Stimulated activated memory B cell treated with anti-CD40 and anti-IgM and Interleukin-4, amounts not matched to agents 10 μg/mL and 1 μg/mL and 100 μg/mL, for 72 hours (primary cell): Measurements from ENCODE around the gene TLL2.

ENCODE experiments used
- ATAC-seq: fragments of 150-1000 bp; cut with Tn5 transposase; 2 replicates; pipeline ENCODE4 v1.10.0; 2021
- H3K27ac Mint-ChIP-seq: one replicate; pipeline ENCODE4 v1.8.0; 2022; ENCODE audit warnings: mild to moderate bottlenecking, mixed read lengths
- H3K27me3 Mint-ChIP-seq: one replicate; pipeline ENCODE4 v1.8.0; 2022; ENCODE audit warnings: mixed read lengths
- H3K36me3 Mint-ChIP-seq: one replicate; pipeline ENCODE4 v1.8.0; 2022; ENCODE audit warnings: mixed read lengths
- H3K4me1 Mint-ChIP-seq: one replicate; pipeline ENCODE4 v1.8.0; 2022; ENCODE audit warnings: mixed read lengths
- H3K4me3 Mint-ChIP-seq: one replicate; pipeline ENCODE4 v1.8.0; 2022; ENCODE audit warnings: mild to moderate bottlenecking, moderate library complexity, mixed read lengths
- H3K9me3 Mint-ChIP-seq: one replicate; pipeline ENCODE4 v1.8.0; 2022; ENCODE audit warnings: mixed read lengths

TLL2 gene

GRCh38 chr10:96334616-96335526, 178.9 kb downstream of the TLL2 start:
- Mint-ChIP-seq H3K36me3 (no peaks in the 10 kb centered on the region), H3K4me3 (no peak overlapping the region), H3K27me3 (peaks cover 19% of the 10 kb centered on the region), H3K4me1 (peaks cover 5% of the 10 kb centered on the region), H3K9me3 (no peaks in the 10 kb centered on the region), H3K27ac (no peak overlapping the region)
- ATAC-seq: no peak

GRCh38 chr10:96333101-96333500, 180.6 kb downstream of the TLL2 start:
- Mint-ChIP-seq H3K4me3 (no peak overlapping the region), H3K27ac (no peak overlapping the region), H3K4me1 (peaks cover 5% of the 10 kb centered on the region), H3K36me3 (no peaks in the 10 kb centered on the region), H3K9me3 (no peaks in the 10 kb centered on the region), H3K27me3 (peaks cover 31% of the 10 kb centered on the region)
- no peak for ATAC-seq

GRCh38 chr10:96327462-96327861, 186.3 kb downstream of the TLL2 start:
- Mint-ChIP-seq H3K4me3 (no peak overlapping the region), H3K4me1 (peaks cover 4% of the 10 kb centered on the region), H3K9me3 (no peaks in the 10 kb centered on the region), H3K27ac (no peak overlapping the region), H3K36me3 (no peaks in the 10 kb centered on the region), H3K27me3 (peaks cover 25% of the 10 kb centered on the region)
- no peak for ATAC-seq

- no peak overlapping the region for H3K4me3 Mint-ChIP-seq
- H3K9me3 Mint-ChIP-seq: no peaks in the 10 kb centered on the region
- no peak overlapping the region for H3K27ac Mint-ChIP-seq
- peak; percentile 75 for ATAC-seq
- peaks cover 12% of the 10 kb centered on the region for H3K27me3 Mint-ChIP-seq
- no peaks in the 10 kb centered on the region for H3K36me3 Mint-ChIP-seq
- peaks cover 4% of the 10 kb centered on the region for H3K4me1 Mint-ChIP-seq
Measured at GRCh38 chr10:96325719-96326373, 187.9 kb downstream of the TLL2 start.

- Mint-ChIP-seq H3K4me1 (peaks cover 4% of the 10 kb centered on the region), H3K36me3 (no peaks in the 10 kb centered on the region)
Measured at GRCh38 chr10:96324447-96324846, 189.3 kb downstream of the TLL2 start.

GRCh38 chr10:96322275-96322674, 191.5 kb downstream of the TLL2 start:
- Mint-ChIP-seq H3K27me3 (no peaks in the 10 kb centered on the region), H3K27ac (no peak overlapping the region), H3K36me3 (no peaks in the 10 kb centered on the region), H3K9me3 (no peaks in the 10 kb centered on the region), H3K4me1 (peaks cover 4% of the 10 kb centered on the region), H3K4me3 (no peak overlapping the region)
- ATAC-seq: no peak

More at GRCh38 chr10:96324447-96324846, 189.3 kb downstream of the TLL2 start:
- no peak for ATAC-seq
- H3K9me3 Mint-ChIP-seq: no peaks in the 10 kb centered on the region
- no peak overlapping the region for H3K27ac Mint-ChIP-seq
- no peak overlapping the region for H3K4me3 Mint-ChIP-seq
- H3K27me3 Mint-ChIP-seq: peaks cover 11% of the 10 kb centered on the region

- Mint-ChIP-seq H3K36me3 (no peaks in the 10 kb centered on the region), H3K9me3 (no peaks in the 10 kb centered on the region), H3K27ac (no peak overlapping the region), H3K4me3 (no peak overlapping the region), H3K27me3 (peaks cover 3% of the 10 kb centered on the region), H3K4me1 (peaks cover 4% of the 10 kb centered on the region)
- ATAC-seq: no peak
Measured at GRCh38 chr10:96321822-96322221, 191.9 kb downstream of the TLL2 start.

GRCh38 chr10:96319754-96320474, 193.8 kb downstream of the TLL2 start:
- Mint-ChIP-seq H3K4me1 (no peaks in the 10 kb centered on the region), H3K27me3 (peaks cover 22% of the 10 kb centered on the region), H3K27ac (no peak overlapping the region), H3K9me3 (no peaks in the 10 kb centered on the region), H3K36me3 (no peaks in the 10 kb centered on the region), H3K4me3 (no peak overlapping the region)
- no peak for ATAC-seq

- no peak for ATAC-seq
- Mint-ChIP-seq H3K36me3 (no peaks in the 10 kb centered on the region), H3K4me1 (no peaks in the 10 kb centered on the region), H3K4me3 (no peak overlapping the region), H3K27me3 (peaks cover 36% of the 10 kb centered on the region), H3K27ac (no peak overlapping the region), H3K9me3 (no peaks in the 10 kb centered on the region)
Measured at GRCh38 chr10:96317067-96317833, 196.5 kb downstream of the TLL2 start.
